ENCODE measurements around the gene STX8.
"Not testable (repeated sequence)": the region's sequence is repeated elsewhere in the genome, so short reads cannot be mapped to it uniquely, and the experiment has no call there.

STX8 gene

GRCh38 chr17:9575381-9576101 lies at the start of gene STX8:
STX8 (minus strand) TSS chr17:9575820; CDS start chr17:9575808, 12 bp downstream.
- DNase-seq = peak; percentile 80 to 87

GRCh38 chr17:9622961-9623360 lies 47.3 kb upstream of the STX8 start:
- DNase-seq = no peak

GRCh38 chr17:9615486-9615885 lies 39.9 kb upstream of the STX8 start:
- no peak for DNase-seq

GRCh38 chr17:9612006-9612405 lies 36.4 kb upstream of the STX8 start:
- no peak for DNase-seq

GRCh38 chr17:9611557-9611956 lies 35.9 kb upstream of the STX8 start:
- DNase-seq = no peak

GRCh38 chr17:9607058-9607457 lies 31.4 kb upstream of the STX8 start:
- not testable (repeated sequence) for DNase-seq

- DNase-seq = no peak
Measured at GRCh38 chr17:9606453-9606852, 30.8 kb upstream of the STX8 start.

- DNase-seq = not testable (repeated sequence)
Measured at GRCh38 chr17:9604583-9604982, 29.0 kb upstream of the STX8 start.

- no peak for DNase-seq
Measured at GRCh38 chr17:9598661-9599060, 23.0 kb upstream of the STX8 start.

GRCh38 chr17:9597638-9598037 lies 22.0 kb upstream of the STX8 start:
- DNase-seq = not testable (repeated sequence)

- no peak for DNase-seq
Measured at GRCh38 chr17:9594065-9594464, 18.4 kb upstream of the STX8 start.

- no peak for DNase-seq
Measured at GRCh38 chr17:9587969-9588656, 12.5 kb upstream of the STX8 start.

- no peak for DNase-seq
Measured at GRCh38 chr17:9577373-9577709, 1.7 kb upstream of the STX8 start.

GRCh38 chr17:9576521-9577372 lies 1.1 kb upstream of the STX8 start, which contains the start of gene CFAP52:
CFAP52 (plus strand) TSS chr17:9576642; CDS start chr17:9576696, 54 bp downstream.
- DNase-seq = peak; percentile 64 to 86

- DNase-seq = no peak
Measured at GRCh38 chr17:9571201-9571600, 4.4 kb downstream of the STX8 start.

- DNase-seq = no peak
Measured at GRCh38 chr17:9568957-9569588, 6.5 kb downstream of the STX8 start.

GRCh38 chr17:9568004-9568403 lies 7.6 kb downstream of the STX8 start:
- DNase-seq = no peak

GRCh38 chr17:9566739-9567138 lies 8.9 kb downstream of the STX8 start:
- DNase-seq = not testable (repeated sequence)

GRCh38 chr17:9566067-9566466 lies 9.6 kb downstream of the STX8 start:
- no peak for DNase-seq

GRCh38 chr17:9564104-9564503 lies 11.5 kb downstream of the STX8 start:
- no peak for DNase-seq

- no peak for DNase-seq
Measured at GRCh38 chr17:9557857-9558256, 17.8 kb downstream of the STX8 start.

GRCh38 chr17:9557161-9557755 lies 18.4 kb downstream of the STX8 start:
- no peak for DNase-seq

- DNase-seq = peak; percentile 22 to 57
Measured at GRCh38 chr17:9554715-9555114, 20.9 kb downstream of the STX8 start.
